ENCODE results near the gene RAB44. TPM values are rescaled to one million over a fixed set of nuclear protein-coding genes. Genes with fewer than 3 reads are reported as not detected.

The RAB44 gene
- total and polyA plus RNA-seq, 2 donors: 0.26 to 0.68 TPM

DNA sequence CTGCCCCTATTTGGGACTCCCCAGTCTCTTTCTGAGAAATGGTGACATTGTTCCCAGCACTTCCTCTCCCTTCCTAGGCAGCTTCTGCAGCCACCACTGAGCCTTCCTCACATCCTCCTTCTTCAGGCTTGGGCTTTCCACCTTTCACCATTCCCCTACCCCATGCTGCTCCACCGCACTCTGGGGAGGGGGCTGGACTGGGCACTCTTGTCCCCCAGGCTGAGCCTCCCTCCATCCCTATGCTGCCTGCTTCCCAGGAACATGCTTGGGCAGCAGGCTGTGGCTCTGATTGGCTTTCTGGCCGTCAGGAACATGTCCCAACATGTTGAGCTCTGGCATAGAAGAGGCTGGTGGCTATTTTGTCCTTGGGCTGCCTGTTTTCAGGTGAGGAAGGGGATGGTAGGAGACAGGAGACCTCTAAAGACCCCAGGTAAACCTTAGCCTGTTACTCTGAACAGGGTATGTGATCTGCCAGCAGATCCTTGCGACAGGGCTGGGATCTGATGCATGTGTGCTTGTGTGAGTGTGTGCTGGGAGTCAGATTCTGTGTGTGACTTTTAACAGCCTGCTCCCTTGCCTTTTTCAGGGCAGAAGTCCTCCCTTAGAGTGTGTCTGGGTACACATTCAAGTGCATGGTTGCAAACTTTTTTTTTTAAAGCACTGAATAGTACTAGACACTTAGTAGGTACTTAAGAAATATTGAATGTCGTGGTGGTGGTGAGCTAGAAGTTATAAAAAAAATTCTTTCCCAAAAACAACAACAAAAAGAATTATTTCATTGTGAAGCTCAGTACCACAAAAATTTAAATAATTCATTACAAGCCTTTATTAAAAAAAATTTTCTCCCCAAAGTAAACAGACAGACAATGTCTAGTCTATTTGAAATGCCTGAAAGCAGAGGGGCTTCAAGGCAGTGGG is 21.2 kb upstream of the RAB44 start:
- Histone ChIP-seq H3K36me3 (ENCODE audit: insufficient read depth) (no peaks in the 10 kb centered on the region), H3K27ac (ENCODE audit: low read depth) (peak overlapping the region; percentile 69), H3K4me1 (ENCODE audit: insufficient read depth) (no peaks in the 10 kb centered on the region), H3K4me3 (ENCODE audit: low read depth, low read length) (no peak overlapping the region)
- 72% methylated on average over 4 of the region's 4 CpGs for WGBS
- no peak for DNase-seq (ENCODE audit: extremely low spot score)

DNA sequence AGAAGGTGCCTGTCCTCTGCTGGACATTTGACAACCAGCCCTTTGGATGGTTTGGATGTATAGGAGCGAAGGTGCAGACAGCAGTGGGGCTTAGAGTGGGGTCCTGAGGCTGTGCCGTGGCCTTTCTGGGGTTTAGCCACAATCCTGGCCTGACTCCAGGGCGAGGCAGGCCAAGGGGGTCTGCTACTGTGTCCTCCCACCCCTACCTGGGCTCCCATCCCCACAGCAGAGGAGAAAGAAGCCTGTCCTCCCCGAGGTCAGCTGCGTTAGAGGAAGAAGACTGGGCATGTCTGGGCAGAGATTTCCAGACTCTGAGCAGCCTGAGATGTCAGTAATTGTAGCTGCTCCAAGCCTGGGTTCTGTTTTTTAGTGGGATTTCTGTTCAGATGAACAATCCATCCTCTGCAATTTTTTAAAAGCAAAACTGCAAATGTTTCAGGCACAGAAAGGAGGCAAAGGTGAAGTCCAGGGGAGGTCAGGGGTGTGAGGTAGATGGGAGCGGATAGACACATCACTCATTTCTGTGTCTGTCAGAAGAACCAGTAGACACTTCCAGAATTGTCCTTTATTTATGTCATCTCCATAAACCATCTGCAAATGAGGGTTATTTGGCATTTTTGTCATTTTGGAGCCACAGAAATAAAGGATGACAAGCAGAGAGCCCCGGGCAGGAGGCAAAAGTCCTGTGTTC is 20.4 kb upstream of the RAB44 start:
- peak overlapping the region; percentile 69 for H3K27ac ChIP-seq (ENCODE audit: low read depth)
- H3K4me1 ChIP-seq (ENCODE audit: insufficient read depth): no peaks in the 10 kb centered on the region
- no peak overlapping the region for H3K4me3 ChIP-seq (ENCODE audit: low read depth, low read length)
- no peaks in the 10 kb centered on the region for H3K36me3 ChIP-seq (ENCODE audit: insufficient read depth)
- DNase-seq (ENCODE audit: extremely low spot score): no peak
- 53% methylated on average over 7 of the region's 7 CpGs for WGBS

DNA sequence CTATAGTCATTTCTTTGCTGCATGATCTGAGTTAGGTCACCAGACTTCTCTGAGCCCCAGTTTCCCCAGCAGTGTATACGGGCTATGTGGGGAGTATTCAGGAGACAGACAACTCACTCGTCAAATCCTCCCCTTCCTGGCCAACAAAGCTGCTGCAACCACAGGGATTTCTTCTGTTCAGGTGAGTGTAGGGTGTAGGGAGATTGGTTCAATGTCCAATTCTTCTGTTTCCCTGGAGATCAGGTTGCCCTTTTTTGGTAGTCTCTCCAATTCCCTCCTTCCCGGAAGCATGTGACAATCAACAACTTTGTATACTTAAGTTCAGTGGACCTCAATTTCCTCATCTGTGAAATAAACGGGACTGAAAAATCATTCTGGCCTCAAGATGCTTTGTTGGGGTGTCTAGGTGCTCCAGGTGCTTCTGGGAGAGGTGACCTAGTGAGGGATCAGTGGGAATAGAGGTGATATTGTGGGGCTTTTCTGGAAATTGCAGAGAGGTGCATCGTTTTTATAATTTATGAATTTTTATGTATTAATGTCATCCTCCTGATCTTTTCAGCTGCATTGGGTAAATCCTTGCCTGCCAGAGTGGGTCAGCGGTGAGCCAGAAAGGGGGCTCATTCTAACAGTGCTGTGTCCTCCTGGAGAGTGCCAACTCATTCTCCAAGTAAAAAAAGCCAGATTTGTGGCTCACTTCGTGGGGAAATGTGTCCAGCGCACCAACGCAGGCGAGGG is 19.7 kb upstream of the RAB44 start:
- 19% methylated on average over 10 of the region's 10 CpGs for WGBS
- H3K4me1 ChIP-seq (ENCODE audit: insufficient read depth): no peaks in the 10 kb centered on the region
- DNase-seq (ENCODE audit: extremely low spot score): no peak

DNA sequence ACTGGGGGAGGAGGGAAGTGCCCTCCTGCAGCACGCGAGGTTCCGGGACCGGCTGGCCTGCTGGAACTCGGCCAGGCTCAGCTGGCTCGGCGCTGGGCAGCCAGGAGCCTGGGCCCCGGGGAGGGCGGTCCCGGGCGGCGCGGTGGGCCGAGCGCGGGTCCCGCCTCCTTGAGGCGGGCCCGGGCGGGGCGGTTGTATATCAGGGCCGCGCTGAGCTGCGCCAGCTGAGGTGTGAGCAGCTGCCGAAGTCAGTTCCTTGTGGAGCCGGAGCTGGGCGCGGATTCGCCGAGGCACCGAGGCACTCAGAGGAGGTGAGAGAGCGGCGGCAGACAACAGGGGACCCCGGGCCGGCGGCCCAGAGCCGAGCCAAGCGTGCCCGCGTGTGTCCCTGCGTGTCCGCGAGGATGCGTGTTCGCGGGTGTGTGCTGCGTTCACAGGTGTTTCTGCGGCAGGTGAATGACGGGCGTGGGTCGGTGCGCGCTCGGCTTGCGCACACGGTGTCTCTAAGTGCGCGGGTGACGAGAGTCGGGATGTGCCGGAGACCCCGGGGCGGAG is 19.1 kb upstream of the RAB44 start, which contains the start of gene CDKN1A:
CDKN1A (plus strand) TSS at position 227 of the 555 bp plus-strand sequence. CDS start 5,388 bp downstream, outside the sequence.
- H3K4me3 ChIP-seq (ENCODE audit: low read depth, low read length): peak within 1 kb of the TSS; percentile 79
- under 1% methylated on average over 63 of the region's 63 CpGs for WGBS
- H3K4me1 ChIP-seq (ENCODE audit: insufficient read depth): no peaks in the 10 kb centered on the region
- peak within 1 kb of the TSS; percentile 95 for H3K27ac ChIP-seq (ENCODE audit: low read depth)
- peaks cover 3% of the 10 kb centered on the region for H3K36me3 ChIP-seq (ENCODE audit: insufficient read depth)
- DNase-seq (ENCODE audit: extremely low spot score): no peak

More for the DNA sequence above, 19.7 kb upstream of the RAB44 start:
- H3K36me3 ChIP-seq (ENCODE audit: insufficient read depth): no peaks in the 10 kb centered on the region
- no peak overlapping the region for H3K4me3 ChIP-seq (ENCODE audit: low read depth, low read length)
- H3K27ac ChIP-seq (ENCODE audit: low read depth): peak overlapping the region; percentile 11

DNA sequence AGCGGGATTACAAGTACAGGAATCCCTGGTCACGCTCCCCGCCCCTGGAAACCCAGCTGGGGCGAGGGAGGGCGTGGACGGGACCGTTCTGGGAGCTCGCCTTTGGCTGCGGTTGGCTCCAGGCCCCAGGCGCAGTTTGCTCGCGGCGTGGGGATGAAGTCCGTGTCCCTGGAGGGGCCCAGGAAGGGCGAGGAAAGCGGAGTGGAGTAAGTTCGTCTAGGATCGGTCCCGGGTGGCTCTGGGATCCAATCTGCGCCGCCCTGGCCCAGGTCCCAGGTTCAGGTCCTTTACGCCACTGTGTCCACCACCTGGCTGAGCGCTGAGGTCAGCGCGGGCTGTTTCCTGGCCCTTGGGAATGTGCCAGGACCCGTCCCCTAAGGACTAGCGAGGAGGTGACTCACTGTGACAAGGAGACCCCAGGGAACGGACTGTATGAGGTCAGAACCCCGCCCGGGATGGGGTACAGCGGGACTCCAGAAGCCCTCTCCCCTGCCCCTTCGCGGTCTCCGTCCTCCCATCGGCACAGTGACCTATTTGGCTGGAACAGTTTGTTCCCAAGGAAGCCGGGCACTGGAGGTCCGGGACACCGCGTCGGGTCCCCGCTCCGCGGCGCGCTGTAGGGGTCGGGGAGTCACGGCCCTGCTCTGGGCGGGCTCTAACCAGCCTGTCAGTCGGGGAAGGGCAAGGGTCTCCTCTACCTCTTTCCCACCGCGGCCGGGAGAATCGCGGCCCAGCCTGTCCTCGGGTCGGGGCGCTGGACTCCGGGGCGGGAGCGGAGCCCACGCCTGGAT is 18.4 kb upstream of the RAB44 start:
- Histone ChIP-seq H3K4me3 (ENCODE audit: low read depth, low read length) (peak overlapping the region; percentile 79), H3K4me1 (ENCODE audit: insufficient read depth) (no peaks in the 10 kb centered on the region), H3K27ac (ENCODE audit: low read depth) (peak overlapping the region; percentile 95), H3K36me3 (ENCODE audit: insufficient read depth) (peaks cover 7% of the 10 kb centered on the region)
- under 1% methylated on average over 61 of the region's 61 CpGs for WGBS
- no peak for DNase-seq (ENCODE audit: extremely low spot score)

DNA sequence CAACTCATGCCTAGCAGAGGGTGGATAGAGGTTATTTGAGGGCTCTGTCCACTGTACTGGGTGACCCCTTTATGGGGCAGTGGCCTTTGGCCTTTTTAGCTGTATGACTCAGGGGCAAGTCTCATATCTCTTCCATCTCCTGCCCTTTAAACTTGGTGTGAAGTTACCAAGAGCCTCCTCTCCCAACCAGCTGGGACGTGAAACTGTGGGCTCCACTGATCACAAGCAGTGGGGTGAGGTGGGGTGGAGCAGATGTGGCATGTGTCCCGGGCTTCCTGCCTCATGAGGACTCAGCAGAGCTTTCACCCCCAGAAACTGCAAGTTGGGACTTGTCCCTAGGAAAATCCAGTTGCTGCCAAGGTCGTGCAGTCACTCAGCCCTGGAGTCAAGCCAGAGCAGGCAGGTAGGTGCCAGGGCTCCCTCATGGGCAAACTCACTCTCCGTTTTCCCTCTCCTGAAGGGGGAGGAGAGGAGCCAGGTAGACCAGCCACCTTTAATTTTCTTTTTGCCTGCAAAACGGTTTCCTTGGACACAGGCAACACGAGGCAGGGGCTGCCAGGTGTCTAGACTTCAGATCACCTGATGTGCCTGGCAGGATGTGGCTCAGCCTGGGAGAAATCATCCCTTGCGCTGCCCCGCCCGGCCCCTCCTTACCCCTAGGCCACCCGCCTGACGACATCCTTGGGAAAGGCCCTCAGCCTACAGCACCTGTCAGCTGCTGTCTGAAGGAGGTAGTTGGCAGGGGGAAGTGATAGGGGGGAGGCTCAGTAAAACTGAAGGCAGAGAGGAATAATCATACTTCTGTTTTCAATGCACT is 15.1 kb upstream of the RAB44 start:
- Histone ChIP-seq H3K4me3 (ENCODE audit: low read depth, low read length) (no peak overlapping the region), H3K27ac (ENCODE audit: low read depth) (peak overlapping the region; percentile 15), H3K36me3 (ENCODE audit: insufficient read depth) (peaks cover 9% of the 10 kb centered on the region), H3K4me1 (ENCODE audit: insufficient read depth) (no peaks in the 10 kb centered on the region)
- WGBS: 71% methylated on average over 11 of the region's 11 CpGs
- DNase-seq (ENCODE audit: extremely low spot score): peak; percentile 76

DNA sequence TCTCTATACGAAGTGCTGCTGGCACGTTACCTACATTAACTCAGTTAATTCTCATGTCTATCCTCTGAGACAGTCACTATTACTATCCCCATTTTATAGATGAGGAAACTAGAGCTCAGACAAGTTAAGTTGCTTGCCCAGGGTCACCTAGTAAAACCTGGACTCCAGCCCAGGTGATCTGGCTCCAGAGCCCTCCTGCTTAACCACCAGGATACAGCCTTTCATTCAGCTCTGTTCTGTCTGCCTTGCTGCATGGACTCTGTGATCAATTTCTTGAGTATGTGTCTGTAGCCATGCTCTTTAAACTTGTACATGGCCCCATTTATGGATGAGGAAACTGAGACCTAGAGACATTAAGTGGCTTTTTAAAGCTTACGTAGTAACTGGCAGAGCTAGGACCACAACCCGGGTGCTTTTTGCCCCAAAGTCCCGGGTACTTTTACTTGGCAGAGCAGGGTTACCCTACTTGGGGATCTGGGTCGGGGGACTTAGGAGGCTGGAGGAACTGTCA is 14.4 kb upstream of the RAB44 start:
- no peak for DNase-seq (ENCODE audit: extremely low spot score)
- Histone ChIP-seq H3K27ac (ENCODE audit: low read depth) (peak overlapping the region; percentile 15), H3K36me3 (ENCODE audit: insufficient read depth) (peaks cover 9% of the 10 kb centered on the region), H3K4me3 (ENCODE audit: low read depth, low read length) (no peak overlapping the region), H3K4me1 (ENCODE audit: insufficient read depth) (no peaks in the 10 kb centered on the region)
- WGBS: 87% methylated on average over 6 of the region's 6 CpGs

DNA sequence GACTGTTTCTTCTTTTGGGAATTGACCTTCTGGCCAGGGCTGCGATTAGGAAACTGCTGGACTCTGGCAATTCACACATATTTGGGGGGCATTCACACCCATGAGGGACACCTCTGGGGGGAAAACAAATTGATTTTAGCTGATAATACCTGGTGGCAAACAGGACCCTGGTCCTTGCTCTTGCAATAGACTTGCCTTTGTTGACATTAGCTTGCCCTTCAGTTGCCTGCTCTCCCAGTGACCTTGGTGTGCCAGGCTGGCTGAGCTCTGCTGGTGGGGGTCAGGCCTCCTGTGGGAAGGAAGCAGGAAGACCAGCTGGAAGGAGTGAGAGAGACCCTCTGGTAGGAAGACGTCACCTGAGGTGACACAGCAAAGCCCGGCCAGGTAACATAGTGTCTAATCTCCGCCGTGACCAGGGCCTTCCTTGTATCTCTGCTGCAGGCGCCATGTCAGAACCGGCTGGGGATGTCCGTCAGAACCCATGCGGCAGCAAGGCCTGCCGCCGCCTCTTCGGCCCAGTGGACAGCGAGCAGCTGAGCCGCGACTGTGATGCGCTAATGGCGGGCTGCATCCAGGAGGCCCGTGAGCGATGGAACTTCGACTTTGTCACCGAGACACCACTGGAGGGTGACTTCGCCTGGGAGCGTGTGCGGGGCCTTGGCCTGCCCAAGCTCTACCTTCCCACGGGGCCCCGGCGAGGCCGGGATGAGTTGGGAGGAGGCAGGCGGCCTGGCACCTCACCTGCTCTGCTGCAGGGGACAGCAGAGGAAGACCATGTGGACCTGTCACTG is 13.8 kb upstream of the RAB44 start:
- no peaks in the 10 kb centered on the region for H3K4me1 ChIP-seq (ENCODE audit: insufficient read depth)
- H3K27ac ChIP-seq (ENCODE audit: low read depth): no peak overlapping the region
- no peak overlapping the region for H3K4me3 ChIP-seq (ENCODE audit: low read depth, low read length)
- WGBS: 96% methylated on average over 29 of the region's 29 CpGs
- peaks cover 9% of the 10 kb centered on the region for H3K36me3 ChIP-seq (ENCODE audit: insufficient read depth)
- DNase-seq (ENCODE audit: extremely low spot score): no peak

DNA sequence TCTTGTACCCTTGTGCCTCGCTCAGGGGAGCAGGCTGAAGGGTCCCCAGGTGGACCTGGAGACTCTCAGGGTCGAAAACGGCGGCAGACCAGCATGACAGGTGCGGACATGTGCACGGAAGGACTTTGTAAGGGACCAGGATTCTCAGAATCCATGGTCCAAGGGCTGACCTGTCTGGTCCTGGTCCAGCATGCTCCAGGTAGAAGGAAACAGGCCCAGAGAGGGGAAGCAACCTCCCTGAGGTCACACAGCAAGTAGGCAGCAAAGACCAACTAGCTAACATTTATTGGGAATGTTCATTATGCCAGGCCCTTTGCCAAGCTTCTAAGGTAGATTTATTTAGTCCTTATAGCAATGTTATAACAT is 13.2 kb upstream of the RAB44 start:
- Histone ChIP-seq H3K36me3 (ENCODE audit: insufficient read depth) (peaks cover 9% of the 10 kb centered on the region), H3K4me3 (ENCODE audit: low read depth, low read length) (no peak overlapping the region), H3K4me1 (ENCODE audit: insufficient read depth) (no peaks in the 10 kb centered on the region), H3K27ac (ENCODE audit: low read depth) (no peak overlapping the region)
- WGBS: 95% methylated on average over 6 of the region's 6 CpGs
- DNase-seq (ENCODE audit: extremely low spot score): no peak

DNA sequence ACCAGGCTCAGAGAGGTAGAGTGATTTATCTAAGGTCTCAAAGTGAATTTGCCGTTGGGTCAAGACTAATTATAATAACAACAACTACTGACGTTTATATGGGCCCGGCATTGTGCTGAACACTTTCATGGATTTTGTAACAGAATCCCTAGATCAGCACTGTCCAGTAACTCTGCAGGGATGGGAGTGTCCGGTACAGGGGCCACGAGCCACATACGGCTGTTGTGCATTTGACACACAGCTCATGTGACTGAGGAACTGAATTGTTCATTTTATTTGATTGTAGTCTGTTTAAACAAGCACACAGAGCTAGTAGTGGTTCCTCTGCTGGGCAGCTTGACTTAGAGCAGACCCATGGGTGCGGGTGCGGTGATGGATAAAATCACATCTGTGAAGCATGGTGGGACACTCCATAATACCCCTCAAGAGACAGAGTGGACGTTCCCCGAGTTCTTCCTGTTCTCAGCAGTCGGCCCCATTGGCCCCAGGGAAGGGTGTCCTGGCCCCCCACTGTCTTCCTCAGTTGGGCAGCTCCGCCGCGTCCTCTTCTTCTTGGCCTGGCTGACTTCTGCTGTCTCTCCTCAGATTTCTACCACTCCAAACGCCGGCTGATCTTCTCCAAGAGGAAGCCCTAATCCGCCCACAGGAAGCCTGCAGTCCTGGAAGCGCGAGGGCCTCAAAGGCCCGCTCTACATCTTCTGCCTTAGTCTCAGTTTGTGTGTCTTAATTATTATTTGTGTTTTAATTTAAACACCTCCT is 12.3 kb upstream of the RAB44 start:
- Histone ChIP-seq H3K36me3 (ENCODE audit: insufficient read depth) (peaks cover 9% of the 10 kb centered on the region), H3K27ac (ENCODE audit: low read depth) (no peak overlapping the region), H3K4me3 (ENCODE audit: low read depth, low read length) (no peak overlapping the region), H3K4me1 (ENCODE audit: insufficient read depth) (no peaks in the 10 kb centered on the region)
- whole genome bisulfite sequencing: 86% methylated on average over 20 of the region's 20 CpGs
- no peak for DNase-seq (ENCODE audit: extremely low spot score)

All from urinary bladder (tissue), 4 donors.